ENCODE data around the gene CPVL. TPM values are rescaled to one million over a fixed set of nuclear protein-coding genes. Genes with fewer than 3 reads are reported as not detected.

Gene CPVL
- polyA plus RNA-seq, 2 of the 4 experiments (the other 2 are of a cell fraction): 0.05 TPM; not detected in 1

DNA sequence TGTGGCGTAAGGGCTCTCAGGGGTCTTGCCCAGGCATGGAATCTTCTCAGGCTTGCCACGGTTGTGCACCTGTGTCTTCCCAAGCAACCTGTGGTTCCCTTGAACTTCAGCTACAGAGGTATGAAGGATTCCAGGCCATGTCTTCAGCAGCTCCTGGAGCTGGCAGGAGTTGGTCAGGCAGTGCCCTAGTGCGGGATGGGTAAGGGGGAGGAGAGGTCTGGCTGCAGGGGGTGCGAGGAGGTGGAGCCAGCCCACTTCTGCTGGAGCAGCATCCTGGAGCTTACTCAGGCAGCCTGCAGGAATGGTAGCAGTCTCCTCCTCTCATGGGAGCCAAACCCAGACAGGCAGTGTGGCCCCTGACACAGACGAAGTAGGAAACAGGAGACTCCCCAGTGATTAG lies 184.4 kb downstream of the CPVL start:
- DNase-seq (ENCODE audit: low read depth in 1 of 2, low spot score in 1 of 2) (no peak), FAIRE-seq (no peak), ATAC-seq (no peak)
- Histone ChIP-seq H3K27ac (no peak overlapping the region), H3K4me2 (no peak overlapping the region), H3K4me3 (no peak overlapping the region), H3K4me1 (no peaks in the 10 kb centered on the region), H3K9me3 (no peaks in the 10 kb centered on the region)
- CTCF ChIA-PET: interaction anchor here (0.7 to 1.4 kb wide), 4 partner anchors 39 to 457 kb away, joined by 3 to 5 read pairs (median 3); no protein-coding TSS in a partner anchor
- WGBS (ENCODE audit: missing lambda C conversion rate): 13% methylated on average over 3 of the region's 5 CpGs
- POLR2A ChIA-PET: no interaction called here
- TF ChIP-seq NFE2L2 (conservative IDR thresholded peaks at IDR 0.05; ENCODE audit: low read length) (no peak), POLR2AphosphoS2 (conservative IDR thresholded peaks at IDR 0.05; ENCODE audit: low read length) (no peak), MAFK (IDR thresholded peaks at IDR 0.05; ENCODE audit: partially characterized antibody) (no peak), CBX2 (IDR thresholded peaks at IDR 0.05; ENCODE audit: borderline replicate concordance, low read depth) (no peak)

DNA sequence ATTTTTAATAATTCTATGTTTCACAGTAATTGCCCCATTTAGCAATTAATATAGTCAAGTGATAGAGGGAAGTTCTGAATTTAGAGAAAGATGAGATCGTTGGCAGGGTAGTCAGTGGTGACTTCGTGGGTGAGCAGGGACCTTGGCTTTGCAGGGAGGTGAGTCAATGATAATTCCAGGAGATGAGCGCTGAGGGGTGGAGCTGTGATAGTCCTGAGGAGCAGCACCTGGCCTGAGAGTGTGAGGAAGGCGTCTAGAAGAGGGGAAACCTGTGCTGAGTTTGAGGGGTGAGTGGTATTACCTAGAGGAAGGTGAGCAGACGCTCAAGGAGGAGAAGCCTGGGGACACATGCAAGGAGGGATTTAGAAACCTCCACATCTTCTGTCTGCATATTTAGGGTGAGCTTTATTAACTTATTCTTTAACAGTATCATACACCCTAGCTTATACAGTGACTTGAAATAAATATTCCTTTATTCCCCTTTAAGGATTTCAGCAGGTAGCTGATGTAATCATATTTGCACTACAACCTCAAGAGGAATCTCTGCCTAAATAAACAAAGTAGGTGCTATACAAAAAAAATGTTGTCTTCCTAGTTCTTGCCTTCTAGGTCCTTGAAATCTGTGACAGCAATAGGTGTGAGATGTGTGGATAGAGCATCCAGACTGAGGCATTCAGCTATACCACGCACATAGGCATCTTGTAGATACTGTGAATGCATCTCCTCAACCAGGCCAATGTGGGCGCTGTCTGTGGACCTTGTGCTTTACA lies 186.1 kb downstream of the CPVL start:
- no peak overlapping the region for H3K27ac ChIP-seq
- POLR2A ChIA-PET: no interaction called here
- FAIRE-seq (no peak), ATAC-seq (no peak), DNase-seq (ENCODE audit: low read depth in 1 of 2, low spot score in 1 of 2) (no peak)
- peaks cover 4% of the 10 kb centered on the region; the same call in 2 of the 3 replicates for H3K4me1 ChIP-seq
- CTCF ChIA-PET: interaction anchor here (0.9 kb wide), 2 partner anchors 38 to 146 kb away, joined by 3 read pairs; no protein-coding TSS in a partner anchor
- no peak overlapping the region for H3K4me3 ChIP-seq
- no peak overlapping the region for H3K4me2 ChIP-seq
- TF ChIP-seq, protein P1, sequence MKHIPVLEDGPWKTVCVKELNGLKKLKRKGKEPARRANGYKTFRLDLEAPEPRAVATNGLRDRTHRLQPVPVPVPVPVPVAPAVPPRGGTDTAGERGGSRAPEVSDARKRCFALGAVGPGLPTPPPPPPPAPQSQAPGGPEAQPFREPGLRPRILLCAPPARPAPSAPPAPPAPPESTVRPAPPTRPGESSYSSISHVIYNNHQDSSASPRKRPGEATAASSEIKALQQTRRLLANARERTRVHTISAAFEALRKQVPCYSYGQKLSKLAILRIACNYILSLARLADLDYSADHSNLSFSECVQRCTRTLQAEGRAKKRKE (CRISPR knock-in tag; IDR thresholded peaks at IDR 0.05; ENCODE audit: low read depth): no peak
- TF ChIP-seq RARB (CRISPR knock-in tag; IDR thresholded peaks at IDR 0.05) (no peak), CHD4 (IDR thresholded peaks at IDR 0.05; ENCODE audit: borderline replicate concordance) (no peak), KDM5A (IDR thresholded peaks at IDR 0.05) (no peak), SMC3 (IDR thresholded peaks at IDR 0.05) (no peak), CHD2 (IDR thresholded peaks at IDR 0.05; ENCODE audit: low read length, partially characterized antibody) (no peak), NR3C1 (IDR thresholded peaks at IDR 0.05) (no peak), POLR2AphosphoS2 (conservative IDR thresholded peaks at IDR 0.05; ENCODE audit: low read length) (no peak), BHLHE40 (IDR thresholded peaks at IDR 0.05; ENCODE audit: low read depth, low read length) (no peak), CBX8 (IDR thresholded peaks at IDR 0.05) (no peak), FOSB (CRISPR knock-in tag; IDR thresholded peaks at IDR 0.05) (no peak), CBX2 (IDR thresholded peaks at IDR 0.05; ENCODE audit: borderline replicate concordance, low read depth) (no peak), FOSL2 (IDR thresholded peaks at IDR 0.05) (no peak), FOSL2 (CRISPR knock-in tag; IDR thresholded peaks at IDR 0.05) (no peak)
- TF ChIP-seq, protein P2, sequence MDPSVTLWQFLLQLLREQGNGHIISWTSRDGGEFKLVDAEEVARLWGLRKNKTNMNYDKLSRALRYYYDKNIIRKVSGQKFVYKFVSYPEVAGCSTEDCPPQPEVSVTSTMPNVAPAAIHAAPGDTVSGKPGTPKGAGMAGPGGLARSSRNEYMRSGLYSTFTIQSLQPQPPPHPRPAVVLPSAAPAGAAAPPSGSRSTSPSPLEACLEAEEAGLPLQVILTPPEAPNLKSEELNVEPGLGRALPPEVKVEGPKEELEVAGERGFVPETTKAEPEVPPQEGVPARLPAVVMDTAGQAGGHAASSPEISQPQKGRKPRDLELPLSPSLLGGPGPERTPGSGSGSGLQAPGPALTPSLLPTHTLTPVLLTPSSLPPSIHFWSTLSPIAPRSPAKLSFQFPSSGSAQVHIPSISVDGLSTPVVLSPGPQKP (IDR thresholded peaks at IDR 0.05; ENCODE audit: low read depth, low read length): no peak
- TF ChIP-seq, protein P3, sequence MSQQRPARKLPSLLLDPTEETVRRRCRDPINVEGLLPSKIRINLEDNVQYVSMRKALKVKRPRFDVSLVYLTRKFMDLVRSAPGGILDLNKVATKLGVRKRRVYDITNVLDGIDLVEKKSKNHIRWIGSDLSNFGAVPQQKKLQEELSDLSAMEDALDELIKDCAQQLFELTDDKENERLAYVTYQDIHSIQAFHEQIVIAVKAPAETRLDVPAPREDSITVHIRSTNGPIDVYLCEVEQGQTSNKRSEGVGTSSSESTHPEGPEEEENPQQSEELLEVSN (IDR thresholded peaks at IDR 0.05; ENCODE audit: borderline replicate concordance, low read depth): no peak
- TF ChIP-seq, protein P4, sequence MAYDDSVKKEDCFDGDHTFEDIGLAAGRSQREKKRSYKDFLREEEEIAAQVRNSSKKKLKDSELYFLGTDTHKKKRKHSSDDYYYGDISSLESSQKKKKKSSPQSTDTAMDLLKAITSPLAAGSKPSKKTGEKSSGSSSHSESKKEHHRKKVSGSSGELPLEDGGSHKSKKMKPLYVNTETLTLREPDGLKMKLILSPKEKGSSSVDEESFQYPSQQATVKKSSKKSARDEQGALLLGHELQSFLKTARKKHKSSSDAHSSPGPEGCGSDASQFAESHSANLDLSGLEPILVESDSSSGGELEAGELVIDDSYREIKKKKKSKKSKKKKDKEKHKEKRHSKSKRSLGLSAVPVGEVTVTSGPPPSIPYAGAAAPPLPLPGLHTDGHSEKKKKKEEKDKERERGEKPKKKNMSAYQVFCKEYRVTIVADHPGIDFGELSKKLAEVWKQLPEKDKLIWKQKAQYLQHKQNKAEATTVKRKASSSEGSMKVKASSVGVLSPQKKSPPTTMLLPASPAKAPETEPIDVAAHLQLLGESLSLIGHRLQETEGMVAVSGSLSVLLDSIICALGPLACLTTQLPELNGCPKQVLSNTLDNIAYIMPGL (CRISPR knock-in tag; IDR thresholded peaks at IDR 0.05; ENCODE audit: borderline replicate concordance): no peak
- 20% methylated on average over 7 of the region's 7 CpGs for WGBS (ENCODE audit: missing lambda C conversion rate)
- no peaks in the 10 kb centered on the region for H3K9me3 ChIP-seq

Measured in A549 (cell line).